GM12874 (cell line): ENCODE measurements around the gene MAST2.

ENCODE experiments used
- CTCF ChIP-seq: IDR thresholded peaks from 2 replicates; pipeline ENCODE4 v1.5.1; 2011; ENCODE audit warnings: low read depth, mild to moderate bottlenecking, control low read depth, low read length, moderate library complexity; ENCODE audit not compliant: insufficient read depth

The MAST2 gene

GRCh38 chr1:45911634-45912033, 108.2 kb downstream of the MAST2 start:
- no peak for TF ChIP-seq CTCF

- TF ChIP-seq CTCF: no peak
These were observed 109.8 kb downstream of the MAST2 start for GRCh38 chr1:45913183-45913683.

GRCh38 chr1:45913731-45914501, 110.5 kb downstream of the MAST2 start:
- TF ChIP-seq CTCF: no peak

- no peak for TF ChIP-seq CTCF
These were observed 111.4 kb downstream of the MAST2 start for GRCh38 chr1:45914836-45915235.

GRCh38 chr1:45922374-45922773, 119.0 kb downstream of the MAST2 start:
- no peak for TF ChIP-seq CTCF

GRCh38 chr1:45922813-45923212, 119.4 kb downstream of the MAST2 start:
- TF ChIP-seq CTCF: no peak

- TF ChIP-seq CTCF: no peak
These were observed 119.9 kb downstream of the MAST2 start for GRCh38 chr1:45923343-45923742.
